GM18870 (cell line): ENCODE results near the gene CACNA2D1.
"Not testable (repeated sequence)": the region's sequence is repeated elsewhere in the genome, so short reads cannot be mapped to it uniquely, and the experiment has no call there.

ENCODE experiments used
- ATAC-seq: cut with Tn5 transposase; IDR thresholded peaks from one replicate; pipeline ENCODE4 v1.9.1; 2021; ENCODE audit warnings: moderate library complexity; ENCODE audit not compliant: unreplicated experiment

The CACNA2D1 gene

DNA sequence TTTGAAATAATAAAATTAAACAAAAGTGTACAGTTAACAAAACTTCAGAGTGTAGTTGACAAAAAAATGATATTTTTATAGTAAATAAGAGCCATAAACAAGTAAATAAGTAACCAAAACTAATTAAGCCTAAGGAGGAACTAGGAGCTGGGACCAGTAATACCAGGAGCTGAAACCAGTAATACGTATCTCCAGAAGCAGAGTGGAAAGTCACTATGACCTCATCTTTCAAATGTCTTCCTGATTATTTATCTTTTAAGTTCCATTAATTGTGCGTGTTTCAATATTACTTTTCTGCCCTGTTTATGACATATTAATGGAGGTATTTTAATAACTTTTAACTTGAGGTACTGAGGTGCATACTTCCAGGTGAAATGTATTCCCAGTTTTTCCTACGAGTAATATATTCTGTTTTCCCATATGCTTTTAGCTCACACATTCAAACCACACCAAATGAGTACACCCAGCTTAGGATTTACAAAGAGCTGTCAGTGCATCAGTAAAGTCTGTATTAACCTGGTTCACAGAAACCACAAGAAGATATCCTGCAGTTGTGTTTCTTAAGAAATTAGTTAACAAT, 390.0 kb downstream of the CACNA2D1 start:
- ATAC-seq: peak; percentile 46

- no peak for ATAC-seq
Observed at GRCh38 chr7:82051601-82052000, 392.0 kb downstream of the CACNA2D1 start.

DNA sequence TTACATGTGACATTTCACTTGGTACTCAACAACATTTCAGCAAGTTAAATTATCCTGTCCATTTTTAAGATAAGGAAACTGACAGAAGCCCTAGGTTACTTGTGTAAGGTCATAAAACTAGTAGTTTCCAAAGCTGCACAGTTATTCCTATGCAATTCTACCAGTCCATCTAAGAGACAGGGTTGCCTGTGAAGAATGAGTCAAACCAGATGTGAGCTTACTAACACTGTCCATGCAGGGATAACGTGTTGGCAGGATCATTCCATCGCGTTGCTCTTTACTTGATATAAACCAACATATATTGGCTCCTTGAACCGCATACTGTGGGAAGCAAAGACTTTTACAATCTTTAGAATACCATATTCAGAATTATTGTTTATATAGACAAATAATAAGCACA, 392.8 kb downstream of the CACNA2D1 start:
- ATAC-seq: no peak

DNA sequence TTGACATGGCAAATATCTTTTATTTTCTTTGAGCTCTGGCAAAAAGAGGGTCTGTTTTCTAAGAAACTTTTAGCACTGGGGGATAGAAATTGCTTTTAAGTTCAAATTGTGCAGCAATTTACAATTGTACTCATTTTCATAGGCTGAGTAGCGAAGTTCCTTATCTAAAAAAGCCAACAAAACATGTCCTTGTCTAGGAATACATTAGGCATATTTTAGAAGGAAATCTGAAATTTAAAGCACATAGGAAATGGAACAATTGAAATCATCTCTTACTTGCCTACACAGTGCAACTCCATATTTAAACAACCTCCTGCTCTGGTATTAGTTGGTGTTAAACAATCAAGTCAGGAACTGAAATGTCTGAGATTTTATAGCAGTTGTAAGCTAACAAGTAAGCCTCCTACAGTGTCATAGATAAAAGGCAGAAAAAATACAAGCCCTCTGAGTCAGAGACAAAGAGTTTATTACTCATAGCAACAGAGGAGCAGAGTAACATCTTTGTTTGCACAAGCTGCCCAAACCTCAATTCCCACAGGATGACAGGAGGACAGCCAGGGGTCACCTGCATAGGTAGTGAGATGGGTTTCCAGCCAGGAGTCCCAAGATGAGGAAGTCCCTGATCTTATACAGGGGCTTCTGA, 393.6 kb downstream of the CACNA2D1 start:
- ATAC-seq: no peak

GRCh38 chr7:82049442-82049841, 394.1 kb downstream of the CACNA2D1 start:
- no peak for ATAC-seq

DNA sequence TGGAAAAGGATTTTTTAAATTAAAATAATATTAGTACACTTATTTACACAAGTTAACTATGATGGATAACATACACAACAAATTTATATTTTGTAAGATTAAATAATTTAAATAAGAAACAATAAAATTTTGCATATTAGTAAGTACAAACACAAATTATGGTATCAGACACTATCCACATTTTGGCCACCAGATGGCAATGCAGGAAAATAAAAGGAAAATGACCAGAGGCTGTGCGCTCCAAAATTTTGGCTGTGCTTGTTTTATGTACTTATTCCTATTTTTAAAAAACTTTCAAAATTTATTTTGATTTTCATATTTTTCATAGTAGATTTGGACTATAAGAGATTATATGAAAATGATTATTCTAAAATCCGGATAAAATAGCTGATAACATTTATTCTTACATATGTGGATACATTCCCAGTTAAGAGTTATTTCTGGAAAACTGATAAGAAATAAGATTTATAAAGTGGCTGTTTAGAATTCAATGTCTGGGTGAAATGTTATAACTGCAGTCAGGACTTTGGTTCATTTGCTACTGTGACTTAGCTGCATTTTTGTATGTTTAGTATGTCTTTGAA, 399.0 kb downstream of the CACNA2D1 start:
- ATAC-seq: peak; percentile 39

GRCh38 chr7:82039621-82040020, 404.0 kb downstream of the CACNA2D1 start:
- no peak for ATAC-seq

DNA sequence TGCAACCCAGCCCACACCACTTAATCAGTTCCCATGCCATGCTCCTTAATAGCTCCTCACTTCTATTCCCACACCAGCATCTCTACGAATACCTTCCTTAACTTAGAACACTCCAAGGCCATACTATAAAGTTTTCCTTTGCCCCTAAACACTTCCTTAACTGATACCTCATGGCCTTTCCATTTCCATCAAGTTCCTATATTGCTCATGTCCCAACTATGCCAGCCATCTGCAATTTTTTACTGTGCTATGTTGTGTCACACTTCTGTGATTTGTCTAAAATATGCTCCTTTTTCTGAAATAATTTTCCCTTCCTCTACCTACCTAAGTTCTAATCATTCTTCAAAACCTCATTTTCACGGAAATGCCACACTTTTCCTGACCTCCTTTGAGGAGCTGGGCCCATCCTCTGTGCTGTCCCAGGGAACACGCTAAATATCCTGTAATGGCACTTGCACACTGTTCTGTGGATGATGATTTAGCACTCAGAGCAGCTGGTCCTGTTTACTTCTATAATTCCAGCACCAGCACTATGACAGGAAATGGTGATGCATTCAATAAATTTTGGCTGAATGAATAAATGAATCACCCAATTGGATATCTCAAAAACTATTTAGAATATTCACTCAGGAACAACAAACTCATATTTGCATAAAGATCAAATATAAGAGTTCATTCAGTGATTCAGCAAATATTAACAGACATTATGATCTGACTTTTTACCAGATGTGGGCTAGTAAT, 407.3 kb downstream of the CACNA2D1 start:
- ATAC-seq: no peak

GRCh38 chr7:82035456-82035855, 408.1 kb downstream of the CACNA2D1 start:
- no peak for ATAC-seq

DNA sequence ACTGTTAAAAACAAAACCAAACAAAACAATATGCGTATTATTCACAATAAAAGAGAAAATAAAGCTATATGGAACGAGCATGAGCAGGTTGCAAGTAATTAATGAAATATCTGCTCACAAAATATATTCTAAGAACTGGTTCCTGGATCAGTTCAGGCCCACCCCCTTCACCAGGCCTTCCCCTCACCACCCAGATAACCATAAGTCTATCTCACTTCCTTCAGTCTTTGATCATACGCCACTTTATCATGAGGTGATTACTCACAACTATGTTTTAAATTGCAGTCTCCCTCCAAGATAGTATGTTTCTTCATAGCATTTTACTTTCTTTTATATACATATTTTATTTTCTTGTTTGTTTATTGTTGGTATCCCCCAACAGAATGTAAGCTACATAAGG, 410.7 kb downstream of the CACNA2D1 start:
- no peak for ATAC-seq

DNA sequence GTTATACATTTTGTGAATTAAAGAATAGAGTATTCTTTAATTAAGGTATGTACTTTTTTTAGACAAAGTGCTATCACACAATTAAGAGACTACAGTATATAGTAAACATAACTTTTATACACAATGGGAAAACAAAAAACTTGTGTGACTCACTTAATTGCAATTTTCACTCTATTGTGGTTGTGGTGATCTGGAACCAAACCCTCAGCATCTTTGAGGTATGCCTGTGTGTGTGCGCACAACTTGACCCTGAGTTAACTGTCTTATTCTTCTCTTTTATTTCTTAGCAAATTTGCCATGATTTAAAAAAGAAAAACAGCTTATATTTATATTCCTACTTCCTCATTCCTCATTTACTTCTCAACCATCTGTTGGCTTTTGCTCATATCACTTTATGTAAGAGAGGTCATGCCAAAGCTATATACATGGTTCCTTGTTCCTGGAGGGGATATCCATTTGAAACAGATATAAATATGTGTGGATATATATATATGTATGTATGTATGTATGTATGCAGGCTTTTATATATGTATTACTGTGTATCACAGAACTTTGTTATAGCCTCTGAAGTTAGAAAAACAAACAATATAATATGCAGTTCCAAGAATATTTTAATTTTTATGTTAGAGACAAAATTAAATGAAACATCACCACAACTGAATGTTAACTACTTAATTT, 414.2 kb downstream of the CACNA2D1 start:
- no peak for ATAC-seq

DNA sequence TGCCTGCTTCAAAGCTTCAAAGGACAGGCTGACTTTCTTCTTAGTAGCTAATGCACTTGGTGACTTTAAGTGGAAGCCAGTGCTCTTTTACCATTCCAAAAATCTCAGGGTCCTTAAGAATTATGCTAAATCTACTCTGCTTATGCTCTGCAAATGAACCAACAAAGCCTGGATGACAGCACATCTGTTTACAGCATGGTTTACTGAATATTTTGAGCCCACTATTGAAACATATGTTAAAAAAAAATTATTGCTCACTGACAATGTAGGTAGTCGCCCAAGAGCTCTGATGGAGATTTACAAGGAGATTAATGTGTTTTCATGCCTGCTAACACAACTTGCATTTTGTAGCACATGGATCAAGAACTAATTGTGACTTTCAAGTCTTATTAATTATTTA, 415.5 kb downstream of the CACNA2D1 start:
- no peak for ATAC-seq

DNA sequence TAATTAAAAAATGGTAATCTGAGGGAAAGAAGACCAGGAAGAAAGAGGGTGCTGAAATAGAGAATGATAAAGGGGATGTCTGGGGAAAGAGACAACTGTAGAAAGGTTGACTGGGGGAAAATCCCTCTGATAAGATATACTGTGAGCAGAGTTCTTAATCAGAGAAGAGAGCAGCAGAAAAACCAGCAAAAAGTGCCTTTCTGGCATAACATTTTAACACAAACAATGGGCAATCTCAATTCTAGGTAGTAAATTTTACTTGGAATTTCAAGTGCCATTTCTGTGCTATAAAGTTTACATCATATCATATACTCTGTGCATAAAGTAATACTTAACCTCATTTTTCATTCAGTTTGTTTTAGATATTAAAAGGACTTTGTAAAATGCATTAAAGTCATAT, 421.9 kb downstream of the CACNA2D1 start:
- ATAC-seq: no peak

DNA sequence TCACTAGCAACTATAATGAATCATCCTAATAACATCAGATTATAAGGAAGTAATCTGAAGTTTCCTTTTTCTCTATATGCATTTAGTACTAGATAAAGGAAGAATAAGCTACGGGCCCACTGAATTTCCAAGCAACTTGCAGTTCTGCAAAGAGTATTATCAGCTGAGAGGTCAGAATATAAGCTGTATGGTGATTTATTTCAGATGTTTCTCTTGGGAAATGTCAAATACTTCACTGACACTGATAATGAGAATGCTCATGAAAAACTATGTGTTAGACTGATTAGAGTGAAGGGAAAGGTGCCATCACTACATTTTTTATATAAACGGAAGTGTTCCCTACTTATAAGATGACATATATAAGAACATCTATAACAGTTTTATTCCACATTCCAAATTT, 422.5 kb downstream of the CACNA2D1 start:
- no peak for ATAC-seq

GRCh38 chr7:82019551-82020475, 423.8 kb downstream of the CACNA2D1 start:
- no peak for ATAC-seq

DNA sequence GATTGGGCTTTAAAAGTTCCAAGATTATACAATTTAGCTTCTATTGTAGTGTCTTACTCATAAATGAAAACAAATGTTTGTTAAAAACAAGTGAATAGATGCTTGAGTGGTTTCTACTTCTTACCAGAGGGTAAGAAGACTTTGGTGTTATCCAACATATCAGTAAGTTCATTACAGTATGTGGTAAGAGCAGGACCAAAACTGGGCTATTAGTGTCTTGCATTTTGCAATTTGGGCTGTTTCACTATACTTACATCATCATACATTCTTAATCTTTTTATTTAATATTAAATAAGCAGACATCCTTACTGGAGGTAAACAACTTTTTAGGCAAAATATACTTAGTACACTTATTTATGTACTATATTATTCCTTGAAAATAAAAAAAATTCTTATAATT, 425.4 kb downstream of the CACNA2D1 start:
- ATAC-seq: no peak

- ATAC-seq: no peak
Observed at GRCh38 chr7:82017334-82017943, 426.1 kb downstream of the CACNA2D1 start.

GRCh38 chr7:82015751-82016150, 427.8 kb downstream of the CACNA2D1 start:
- ATAC-seq: no peak

- ATAC-seq: not testable (repeated sequence)
Observed at GRCh38 chr7:82014574-82014973, 429.0 kb downstream of the CACNA2D1 start.

- no peak for ATAC-seq
Observed at GRCh38 chr7:82012453-82012852, 431.1 kb downstream of the CACNA2D1 start.
